CD14-positive monocyte (primary cell): ENCODE measurements around the gene PRMT9. TPM values are rescaled to one million over a fixed set of nuclear protein-coding genes. Genes with fewer than 3 reads are reported as not detected.

ENCODE experiments used
- DNase-seq, 3 donors: peaks; one replicate each; pipeline ENCODE4 v3.0.0-alpha.2; 2011 to 2022
- H2AFZ ChIP-seq: 2 replicates; pipeline ENCODE4 v1.6.0; 2012; ENCODE audit warnings: mild to moderate bottlenecking, low read depth, low read length, inconsistent platforms; ENCODE audit not compliant: insufficient read depth, poor library complexity, severe bottlenecking
- H3K27ac ChIP-seq, 2 donors: 1 replicate in 1 of 2; 2 replicates in 1 of 2; pipeline ENCODE4 v1.5.1; 2012 to 2013; ENCODE audit warnings: low read length in 2 of 2, control low read depth in 1 of 2, inconsistent platforms in 1 of 2, low read depth in 1 of 2, mild to moderate bottlenecking in 1 of 2
- H3K27me3 ChIP-seq, 2 donors: one replicate each; pipeline versions ENCODE4 v1.6.0 to v1.6.1; 2011 to 2013; ENCODE audit warnings: low read length in 2 of 2; ENCODE audit not compliant: control insufficient read depth in 2 of 2, insufficient read depth in 2 of 2
- H3K36me3 ChIP-seq, 2 donors: replicated peaks in 1 of 2; 1 replicate in 1 of 2; 2 replicates in 1 of 2; pipeline versions ENCODE4 v1.5.1 to v1.6.1; 2012 to 2013; ENCODE audit warnings: low read length in 2 of 2, control low read depth in 1 of 2, inconsistent platforms in 1 of 2, mild to moderate bottlenecking in 1 of 2; ENCODE audit not compliant: insufficient read depth in 2 of 2, control insufficient read depth in 1 of 2
- H3K4me1 ChIP-seq, 2 donors: 1 replicate in 1 of 2; 2 replicates in 1 of 2; pipeline versions ENCODE4 v1.5.1 to v1.6.1; 2012 to 2013; ENCODE audit warnings: low read length in 2 of 2, control low read depth in 1 of 2, inconsistent platforms in 1 of 2, mild to moderate bottlenecking in 1 of 2, moderate library complexity in 1 of 2; ENCODE audit not compliant: insufficient read depth in 2 of 2, control insufficient read depth in 1 of 2
- H3K4me2 ChIP-seq: replicated peaks from 2 replicates; pipeline ENCODE3; 2012; ENCODE audit warnings: low read length, moderate library complexity, mild to moderate bottlenecking; ENCODE audit not compliant: poor library complexity, severe bottlenecking; ENCODE audit errors: extremely low read depth
- H3K4me3 ChIP-seq, 3 experiments: fragments of 200-600 bp in 1 of 3; sonication (generic) in 1 of 3; replicated peaks in 1 of 3; 1 replicate in 2 of 3; 2 replicates in 1 of 3; pipeline ENCODE4 v1.5.1; 2011 to 2013; ENCODE audit warnings: low read length in 3 of 3, mild to moderate bottlenecking in 3 of 3, control low read depth in 2 of 3, low read depth in 2 of 3, inconsistent platforms in 1 of 3, moderate library complexity in 1 of 3
- H3K79me2 ChIP-seq: 2 replicates; pipeline ENCODE4 v1.6.0; 2012; ENCODE audit warnings: mild to moderate bottlenecking, control low read depth, inconsistent platforms, low read length, moderate library complexity; ENCODE audit not compliant: insufficient read depth
- H3K9ac ChIP-seq: 2 replicates; pipeline ENCODE4 v1.6.0; 2017; ENCODE audit warnings: low read length, mild to moderate bottlenecking; ENCODE audit not compliant: insufficient read depth, poor library complexity, severe bottlenecking
- H3K9me3 ChIP-seq, 2 donors: replicated peaks in 1 of 2; 1 replicate in 1 of 2; 2 replicates in 1 of 2; pipeline versions ENCODE4 v1.5.1 to v1.6.1; 2012 to 2013; ENCODE audit warnings: low read length in 2 of 2, control low read depth in 1 of 2; ENCODE audit not compliant: control insufficient read depth in 1 of 2, insufficient read depth in 1 of 2
- H4K20me1 ChIP-seq: 2 replicates; pipeline ENCODE4 v1.6.0; 2012; ENCODE audit warnings: mild to moderate bottlenecking, low read length, control low read depth, moderate library complexity; ENCODE audit not compliant: insufficient read depth
- H3K27ac Mint-ChIP-seq, 7 donors: one replicate each; pipeline ENCODE4 v1.8.0; 2020; ENCODE audit warnings: mild to moderate bottlenecking in 7 of 7, mixed read lengths in 7 of 7, moderate library complexity in 6 of 7, inconsistent platforms in 2 of 7
- H3K27me3 Mint-ChIP-seq, 3 donors: one replicate each; pipeline ENCODE4 v1.8.0; 2021 to 2022; ENCODE audit warnings: low read depth in 3 of 3, mild to moderate bottlenecking in 3 of 3, mixed read lengths in 3 of 3, moderate library complexity in 3 of 3, inconsistent platforms in 1 of 3
- H3K36me3 Mint-ChIP-seq, 2 donors: one replicate each; pipeline ENCODE4 v1.8.0; 2020; ENCODE audit warnings: mixed read lengths in 2 of 2, inconsistent platforms in 1 of 2, mild to moderate bottlenecking in 1 of 2
- H3K4me1 Mint-ChIP-seq: one replicate; pipeline ENCODE4 v1.8.0; 2020; ENCODE audit warnings: mild to moderate bottlenecking, mixed read lengths
- H3K4me3 Mint-ChIP-seq, 2 donors: one replicate each; pipeline ENCODE4 v1.8.0; 2020; ENCODE audit warnings: mild to moderate bottlenecking in 2 of 2, mixed read lengths in 2 of 2, moderate library complexity in 1 of 2
- H3K9me3 Mint-ChIP-seq, 7 donors: one replicate each; pipeline ENCODE4 v1.8.0; 2020 to 2022; ENCODE audit warnings: mixed read lengths in 7 of 7, mild to moderate bottlenecking in 6 of 7, moderate library complexity in 6 of 7, inconsistent platforms in 2 of 7
- WGBS: methylation state at CpG from one replicate; pipeline ENCODE4 v1.1.5; 2013; ENCODE audit warnings: missing lambda C conversion rate; ENCODE audit not compliant: insufficient coverage; 5-methylcytosine and 5-hydroxymethylcytosine counted together
- intact Hi-C, 2 donors: fragments of 100-400 bp; cut with micrococcal nuclease; formaldehyde crosslinking; loops; one replicate each; pipeline versions ENCODE4 v1.15.0 to v1.15.1; 2023
- polyA plus RNA-seq, 3 donors: library from polyadenylated mRNA; depleted of rRNA in 1 of 3; unstranded in 2 of 3; stranded (reverse) in 1 of 3; fragments of 300-500 nt in 2 of 3; fragments of >200 nt in 1 of 3; fragmentation: Illumina TruSeq in 2 of 3; gene quantifications; 1 replicate in 2 of 3; 2 replicates in 1 of 3; pipeline ENCODE4 v1.2.3, GENCODE V29; 2012 to 2021
- TF ChIP-seq, protein P1 (sequence below): fragments of 200-600 bp; IDR thresholded peaks from one replicate; pipeline ENCODE4 v1.8.0; 2022; ENCODE audit warnings: antibody characterized with exemption, mild to moderate bottlenecking

Gene PRMT9
- polyA plus RNA-seq, 3 donors, result 1.6 to 4.6 (median 2.0) TPM

DNA sequence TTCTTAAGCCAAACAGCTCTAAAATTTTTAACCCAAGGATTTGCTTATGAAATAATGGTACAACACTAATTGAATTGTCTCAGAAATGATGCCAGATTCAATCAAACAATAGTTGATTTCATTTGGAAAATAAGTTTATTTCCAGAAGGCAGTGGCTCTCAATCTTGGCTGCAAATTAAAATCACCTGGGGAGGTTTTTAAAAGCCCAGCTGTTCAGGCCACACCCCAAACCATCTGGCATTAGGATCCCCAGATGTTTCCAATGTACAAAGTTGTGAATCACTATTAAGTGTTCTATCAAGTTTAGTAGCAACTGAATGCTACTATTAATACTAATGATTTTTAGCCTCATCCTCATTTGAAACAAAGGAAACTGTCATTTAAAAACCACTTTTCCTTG is 44.6 kb downstream of the PRMT9 start:
- no peak overlapping the region for H3K27ac ChIP-seq
- DNase-seq, result no peak
- Mint-ChIP-seq H3K4me1 (no peaks in the 10 kb centered on the region), H3K27me3 (no peaks in the 10 kb centered on the region), H3K9me3 (no peaks in the 10 kb centered on the region), H3K36me3 (peaks cover 63 to 79% of the 10 kb centered on the region in 2 donors), H3K4me3 (no peak overlapping the region), H3K27ac (peak overlapping the region in 1 of 7 donors; percentile 10)
- H4K20me1 ChIP-seq, result no peaks in the 10 kb centered on the region
- H3K36me3 ChIP-seq, result peaks cover 46 to 87% of the 10 kb centered on the region in 2 donors
- H3K27me3 ChIP-seq, result no peaks in the 10 kb centered on the region
- intact Hi-C loops, result no loop called here
- no peaks in the 10 kb centered on the region for H3K9me3 ChIP-seq
- H3K4me2 ChIP-seq, result no peak overlapping the region
- TF ChIP-seq, protein P1, sequence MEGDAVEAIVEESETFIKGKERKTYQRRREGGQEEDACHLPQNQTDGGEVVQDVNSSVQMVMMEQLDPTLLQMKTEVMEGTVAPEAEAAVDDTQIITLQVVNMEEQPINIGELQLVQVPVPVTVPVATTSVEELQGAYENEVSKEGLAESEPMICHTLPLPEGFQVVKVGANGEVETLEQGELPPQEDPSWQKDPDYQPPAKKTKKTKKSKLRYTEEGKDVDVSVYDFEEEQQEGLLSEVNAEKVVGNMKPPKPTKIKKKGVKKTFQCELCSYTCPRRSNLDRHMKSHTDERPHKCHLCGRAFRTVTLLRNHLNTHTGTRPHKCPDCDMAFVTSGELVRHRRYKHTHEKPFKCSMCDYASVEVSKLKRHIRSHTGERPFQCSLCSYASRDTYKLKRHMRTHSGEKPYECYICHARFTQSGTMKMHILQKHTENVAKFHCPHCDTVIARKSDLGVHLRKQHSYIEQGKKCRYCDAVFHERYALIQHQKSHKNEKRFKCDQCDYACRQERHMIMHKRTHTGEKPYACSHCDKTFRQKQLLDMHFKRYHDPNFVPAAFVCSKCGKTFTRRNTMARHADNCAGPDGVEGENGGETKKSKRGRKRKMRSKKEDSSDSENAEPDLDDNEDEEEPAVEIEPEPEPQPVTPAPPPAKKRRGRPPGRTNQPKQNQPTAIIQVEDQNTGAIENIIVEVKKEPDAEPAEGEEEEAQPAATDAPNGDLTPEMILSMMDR, result no peak
- no peak overlapping the region for H3K4me3 ChIP-seq
- no peaks in the 10 kb centered on the region for H3K4me1 ChIP-seq
- H2AFZ ChIP-seq, result no peak overlapping the region
- H3K9ac ChIP-seq, result no peak overlapping the region
- peaks cover 2% of the 10 kb centered on the region for H3K79me2 ChIP-seq

DNA sequence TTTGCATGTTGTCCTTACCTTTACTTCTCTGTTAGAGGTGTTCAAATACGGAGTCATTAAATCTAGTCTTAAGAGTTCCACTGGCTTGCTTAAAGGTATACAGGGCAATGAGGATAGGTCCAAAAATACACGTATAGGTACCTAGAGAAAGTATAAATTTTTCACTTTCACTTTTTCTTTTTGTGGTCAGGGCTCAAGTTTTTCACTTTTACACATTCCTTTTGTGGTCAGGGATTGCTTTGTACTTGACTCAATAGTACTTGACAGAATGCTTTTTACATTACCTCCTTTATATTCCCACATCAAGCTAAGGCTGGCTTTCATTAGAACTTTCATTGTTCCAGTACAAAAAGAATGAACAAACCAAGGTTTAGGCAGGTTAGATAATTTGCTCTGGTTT is 45.0 kb downstream of the PRMT9 start:
- H3K36me3 ChIP-seq, result peaks cover 50 to 89% of the 10 kb centered on the region in 2 donors
- Mint-ChIP-seq H3K4me1 (no peaks in the 10 kb centered on the region), H3K27me3 (no peaks in the 10 kb centered on the region), H3K36me3 (peaks cover 67 to 82% of the 10 kb centered on the region in 2 donors), H3K27ac (peak overlapping the region in 1 of 7 donors; percentile 10), H3K4me3 (no peak overlapping the region), H3K9me3 (no peaks in the 10 kb centered on the region)
- H3K9ac ChIP-seq, result no peak overlapping the region
- DNase-seq, result no peak
- intact Hi-C loops, result no loop called here
- H2AFZ ChIP-seq, result no peak overlapping the region
- H3K4me1 ChIP-seq, result no peaks in the 10 kb centered on the region
- H3K27ac ChIP-seq, result no peak overlapping the region
- H3K9me3 ChIP-seq, result no peaks in the 10 kb centered on the region
- WGBS, result no CpG with 5 or more reads among the region's 2 CpGs
- H3K4me3 ChIP-seq, result no peak overlapping the region
- H3K27me3 ChIP-seq, result no peaks in the 10 kb centered on the region
- TF ChIP-seq, protein P1, result no peak
- no peaks in the 10 kb centered on the region for H4K20me1 ChIP-seq
- no peaks in the 10 kb centered on the region for H3K79me2 ChIP-seq
- H3K4me2 ChIP-seq, result no peak overlapping the region
